HG03064 (cell line): ENCODE data around the gene OR5K4.
"Not testable (repeated sequence)": the region's sequence is repeated elsewhere in the genome, so short reads cannot be mapped to it uniquely, and the experiment has no call there.

ENCODE experiments used
- ATAC-seq: cut with Tn5 transposase; IDR thresholded peaks from one replicate; pipeline ENCODE4 v1.9.1; 2021; ENCODE audit warnings: low read depth; ENCODE audit not compliant: unreplicated experiment

Gene OR5K4

GRCh38 chr3:98367464-98368246 lies 14.0 kb downstream of the OR5K4 start:
- ATAC-seq = no peak

DNA sequence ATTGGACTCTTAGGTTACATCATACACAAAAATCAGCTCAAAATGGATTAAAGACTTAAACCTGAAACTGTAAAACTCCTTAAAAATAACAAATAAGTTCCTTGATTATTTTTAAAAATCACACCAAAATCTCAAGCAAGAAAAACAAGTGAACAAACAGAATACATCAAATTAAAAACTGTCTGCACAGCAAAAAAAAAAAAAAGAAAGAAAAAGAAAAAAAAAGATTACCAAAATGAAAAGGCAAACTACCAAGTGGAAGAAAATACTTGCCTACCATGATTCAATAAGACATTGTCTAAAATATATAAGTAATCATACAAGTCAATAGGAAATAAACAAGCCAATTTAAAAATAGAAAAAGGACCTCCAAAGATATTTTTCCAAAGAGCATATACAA lies 17.5 kb downstream of the OR5K4 start:
- no peak for ATAC-seq

- no peak for ATAC-seq
Measured at GRCh38 chr3:98371853-98372252, 18.2 kb downstream of the OR5K4 start.

DNA sequence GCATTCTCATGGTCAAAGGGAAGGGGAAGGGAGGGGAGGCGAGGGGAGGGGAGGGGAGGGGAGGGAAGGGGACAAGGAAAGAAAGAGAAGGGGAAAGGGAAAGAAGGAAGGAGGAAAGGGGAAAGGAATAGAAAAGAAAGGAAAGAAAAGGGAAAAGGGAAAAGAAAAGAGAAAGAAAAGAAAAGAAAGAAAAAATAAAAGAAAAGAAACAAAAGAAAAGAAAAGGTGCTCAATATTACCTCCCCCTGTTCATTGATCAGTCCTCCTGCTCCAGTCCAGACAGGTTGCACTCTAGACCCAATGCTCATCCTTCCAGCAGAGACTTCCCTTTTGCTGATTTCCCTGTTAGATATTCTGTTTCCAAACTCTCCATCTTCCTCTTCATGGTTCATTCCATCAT lies 18.8 kb downstream of the OR5K4 start:
- no peak for ATAC-seq

DNA sequence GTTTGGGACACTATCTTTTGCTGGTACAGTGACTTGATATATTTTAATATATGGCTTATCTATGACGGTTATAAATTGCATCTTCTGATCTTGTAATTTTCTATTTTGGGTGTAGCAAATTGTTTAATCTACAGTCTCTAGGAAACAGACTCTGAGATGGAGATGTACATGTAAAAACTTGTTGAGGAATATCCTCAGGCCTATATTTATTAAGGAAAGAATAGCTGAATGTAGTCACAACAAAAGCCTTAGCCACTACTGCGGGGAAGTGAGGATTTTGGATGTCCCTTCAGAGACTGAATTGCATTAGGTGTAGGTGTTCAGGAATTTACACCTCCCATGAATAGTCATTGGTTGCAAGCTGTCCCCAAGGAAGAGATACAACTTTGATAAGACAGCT lies 23.0 kb downstream of the OR5K4 start:
- no peak for ATAC-seq

DNA sequence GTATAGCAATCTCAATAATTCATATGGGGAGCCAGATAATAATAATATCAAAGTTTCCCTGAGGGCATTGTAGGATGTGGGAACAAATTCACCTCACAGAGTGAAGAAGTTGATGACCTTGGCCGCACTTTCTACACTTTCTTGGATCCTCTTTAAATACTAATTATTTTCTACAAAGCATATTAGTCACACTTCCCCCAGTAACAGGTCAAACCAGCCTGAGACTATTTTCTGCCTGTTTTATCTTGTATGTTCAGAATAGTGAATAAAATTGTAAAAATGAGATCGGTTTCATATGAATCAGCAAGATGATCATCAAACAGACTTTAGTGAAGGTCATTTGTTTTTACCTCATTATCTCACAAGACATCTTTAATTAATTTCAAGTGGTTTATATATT lies 34.5 kb downstream of the OR5K4 start:
- ATAC-seq = no peak

DNA sequence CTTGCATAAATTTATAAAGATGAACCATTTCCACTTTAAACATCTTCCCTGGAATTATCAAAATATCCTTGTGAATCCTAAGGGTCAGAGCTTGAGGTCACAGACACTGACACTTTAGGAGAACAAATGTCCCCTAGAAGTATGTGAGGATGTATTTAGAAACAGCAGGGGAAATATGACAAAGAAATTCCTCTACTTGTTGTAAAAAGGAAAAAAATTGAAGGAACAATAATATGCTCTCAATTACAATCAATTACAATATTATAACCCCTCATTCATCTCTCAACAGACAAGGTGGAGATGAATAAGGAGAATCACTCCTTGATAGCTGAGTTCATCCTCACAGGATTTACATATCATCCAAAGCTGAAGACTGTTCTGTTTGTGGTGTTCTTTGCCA lies 36.7 kb downstream of the OR5K4 start, which contains the start of gene OR5K3:
TSS of gene OR5K3 (plus strand) at position 301 of the 400 bp plus-strand sequence. CDS start at position 301, 0 bp downstream.
- ATAC-seq = no peak

GRCh38 chr3:98395101-98395500 lies 41.4 kb downstream of the OR5K4 start:
- no peak for ATAC-seq

- not testable (repeated sequence) for ATAC-seq
Measured at GRCh38 chr3:98396482-98396881, 42.8 kb downstream of the OR5K4 start.

DNA sequence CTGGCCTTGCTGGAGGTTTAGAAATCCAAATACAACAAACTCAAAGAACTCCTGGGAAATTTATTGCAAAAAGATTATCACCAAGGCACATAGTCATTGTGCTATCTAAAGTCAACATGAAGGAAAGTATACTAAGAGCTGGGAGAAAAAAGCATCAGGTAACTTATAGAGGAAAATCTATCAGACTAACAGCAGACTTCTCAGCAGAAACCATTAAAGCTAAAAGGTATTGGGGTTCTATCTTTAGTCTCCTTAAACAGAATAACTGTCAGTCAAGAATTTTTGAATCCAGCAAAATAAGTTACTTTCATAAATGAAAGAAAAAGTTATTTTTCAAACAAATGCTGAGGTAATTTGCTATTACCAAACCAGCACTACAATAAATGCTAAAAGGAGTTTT lies 44.9 kb downstream of the OR5K4 start:
- ATAC-seq = no peak

DNA sequence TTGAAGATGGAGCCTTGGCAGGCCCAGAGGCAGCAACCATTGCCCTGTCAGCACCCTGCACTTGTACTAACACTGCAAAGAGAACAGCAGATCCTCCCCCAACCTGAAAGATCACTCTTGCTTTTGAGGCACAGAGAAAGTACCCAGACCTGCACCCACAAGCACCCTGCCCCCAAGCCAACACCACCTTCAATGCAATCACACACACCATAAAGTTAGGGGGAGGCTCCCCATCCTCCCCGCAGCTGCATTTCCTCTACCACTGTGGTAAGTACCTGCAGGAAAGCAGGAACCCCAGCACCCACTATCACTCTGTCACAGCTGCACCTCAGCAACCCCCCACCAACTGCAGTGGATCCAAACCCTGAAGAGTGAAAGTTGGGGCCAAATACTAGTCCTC lies 48.9 kb downstream of the OR5K4 start:
- ATAC-seq = no peak

DNA sequence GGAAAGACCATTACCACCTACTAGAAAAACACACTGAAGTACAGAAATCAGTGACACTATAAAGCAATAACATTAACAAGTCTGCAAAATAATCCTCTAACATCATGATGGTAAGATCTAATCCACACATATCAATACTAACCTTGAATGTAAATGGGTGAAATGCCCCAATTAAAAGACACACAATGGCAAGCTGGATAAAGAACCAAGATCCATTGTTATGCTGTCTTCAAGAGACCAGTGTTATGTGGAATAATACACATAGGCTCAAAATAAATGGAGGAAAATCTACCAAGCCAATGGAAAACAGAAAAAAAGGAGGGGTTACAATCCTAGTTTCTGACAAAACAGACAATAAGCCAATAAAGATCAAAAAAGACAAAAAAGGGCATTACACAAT lies 50.4 kb downstream of the OR5K4 start:
- no peak for ATAC-seq
